GM23338 (cell line): ENCODE measurements around the gene EMX1. TPM values are rescaled to one million over a fixed set of nuclear protein-coding genes. Genes with fewer than 3 reads are reported as not detected.

Experiments used
- ATAC-seq: fragments of 200-7000 bp; cut with Tn5 transposase; 3 replicates; pipeline ENCODE4 v1.9.1; 2020
- DNase-seq: peaks from one replicate; pipeline ENCODE4 v3.0.0-alpha.2; 2015; ENCODE audit warnings: low spot score
- H2AFZ ChIP-seq: fragments of 200-600 bp; sonication (generic); 2 replicates; pipeline ENCODE4 v1.8.0; 2016; ENCODE audit warnings: antibody characterized with exemption, mild to moderate bottlenecking, moderate library complexity
- H3F3A ChIP-seq: fragments of 200-600 bp; sonication (generic); replicated peaks from 2 replicates; pipeline ENCODE4 v1.8.0; 2017; ENCODE audit warnings: antibody characterized with exemption, mixed run types, low read depth
- H3K27ac ChIP-seq: fragments of 200-600 bp; sonication (generic); 2 replicates; pipeline ENCODE4 v1.6.1; 2016; ENCODE audit warnings: low read depth
- H3K27me3 ChIP-seq: fragments of 200-600 bp; sonication (generic); 2 replicates; pipeline ENCODE4 v1.8.0; 2016; ENCODE audit warnings: mild to moderate bottlenecking, mixed run types, moderate library complexity; ENCODE audit not compliant: insufficient read depth
- H3K36me3 ChIP-seq: fragments of 200-600 bp; sonication (generic); 2 replicates; pipeline ENCODE4 v1.8.0; 2016; ENCODE audit warnings: mild to moderate bottlenecking; ENCODE audit not compliant: insufficient read depth
- H3K4me1 ChIP-seq: fragments of 200-600 bp; sonication (generic); 2 replicates; pipeline ENCODE4 v1.8.0; 2016; ENCODE audit warnings: mild to moderate bottlenecking, moderate library complexity; ENCODE audit not compliant: insufficient read depth
- H3K4me2 ChIP-seq: fragments of 200-600 bp; sonication (generic); 2 replicates; pipeline ENCODE4 v1.7.1; 2017; ENCODE audit warnings: mixed run types
- H3K4me3 ChIP-seq: fragments of 200-600 bp; sonication (generic); 2 replicates; pipeline ENCODE4 v1.6.1; 2016; ENCODE audit warnings: mixed run types
- H3K79me2 ChIP-seq: fragments of 200-600 bp; sonication (generic); replicated peaks from 2 replicates; pipeline ENCODE4 v1.8.0; 2017; ENCODE audit warnings: mild to moderate bottlenecking; ENCODE audit not compliant: insufficient read depth
- H3K9me2 ChIP-seq: fragments of 200-600 bp; sonication (generic); 2 replicates; pipeline ENCODE4 v1.8.0; 2017; ENCODE audit not compliant: insufficient read depth
- H4K20me1 ChIP-seq: fragments of 200-600 bp; sonication (generic); replicated peaks from 2 replicates; pipeline ENCODE4 v1.8.0; 2017; ENCODE audit warnings: mild to moderate bottlenecking; ENCODE audit not compliant: insufficient read depth
- H3K27ac Mint-ChIP-seq: 2 replicates; pipeline ENCODE4 v1.8.0; 2020; ENCODE audit warnings: inconsistent platforms, mild to moderate bottlenecking, moderate library complexity, mixed read lengths
- H3K27me3 Mint-ChIP-seq: 3 replicates; pipeline ENCODE4 v1.8.0; 2022; ENCODE audit warnings: low read depth, mild to moderate bottlenecking, moderate library complexity, mixed read lengths, inconsistent platforms; ENCODE audit not compliant: insufficient read depth, poor library complexity
- H3K36me3 Mint-ChIP-seq: 3 replicates; pipeline ENCODE4 v1.8.0; 2021; ENCODE audit warnings: low read depth, mild to moderate bottlenecking, inconsistent platforms, moderate library complexity, mixed read lengths
- H3K4me1 Mint-ChIP-seq: 3 replicates; pipeline ENCODE4 v1.8.0; 2020; ENCODE audit warnings: mild to moderate bottlenecking, inconsistent platforms, mixed read lengths
- H3K4me3 Mint-ChIP-seq: 3 replicates; pipeline ENCODE4 v1.8.0; 2021; ENCODE audit warnings: moderate library complexity, mild to moderate bottlenecking, inconsistent platforms, mixed read lengths
- H3K9me3 Mint-ChIP-seq: 3 replicates; pipeline ENCODE4 v1.8.0; 2020; ENCODE audit warnings: moderate library complexity, mild to moderate bottlenecking, inconsistent platforms, mixed read lengths
- CTCF ChIP-seq, 2 experiments: fragments of 200-600 bp in 1 of 2; sonication (generic) in 1 of 2; conservative IDR thresholded peaks; 2 replicates each; pipeline versions ENCODE4 v1.5.1 to v1.6.1; 2016 to 2017; ENCODE audit warnings: antibody characterized with exemption in 2 of 2, low read depth in 2 of 2, mild to moderate bottlenecking in 2 of 2, moderate library complexity in 1 of 2
- EZH2 ChIP-seq: fragments of 200-600 bp; sonication (generic); IDR thresholded peaks from one replicate; pipeline ENCODE4 v1.8.0; 2017; ENCODE audit warnings: antibody characterized with exemption, mild to moderate bottlenecking, low read depth; ENCODE audit not compliant: unreplicated experiment
- EZH2phosphoT487 ChIP-seq: fragments of 200-600 bp; sonication (generic); IDR thresholded peaks from one replicate; pipeline ENCODE4 v1.8.1; 2018; ENCODE audit warnings: antibody characterized with exemption; ENCODE audit not compliant: unreplicated experiment
- JUNB ChIP-seq: IDR thresholded peaks from one replicate; pipeline ENCODE4 v1.6.1; 2016; ENCODE audit warnings: antibody characterized with exemption; ENCODE audit not compliant: unreplicated experiment
- POLR2AphosphoS5 ChIP-seq: IDR thresholded peaks from 2 replicates; pipeline ENCODE4 v1.6.1; 2016; ENCODE audit warnings: antibody characterized with exemption, low read depth
- ZNF331 ChIP-seq: fragments of 250-450 bp; sonication (Bioruptor Pico); IDR thresholded peaks from 2 replicates; pipeline ENCODE4 v1.5.0; 2020; ENCODE audit warnings: low read depth, mild to moderate bottlenecking, moderate library complexity
- polyA plus RNA-seq: library from polyadenylated mRNA; unstranded; fragments of >200 nt; fragmentation: Nextera tagmentation; extraction: Ambion mirVana; gene quantifications from 2 replicates; pipeline ENCODE4 v1.2.1, GENCODE V29; 2016
- total RNA-seq: library from RNA; depleted of rRNA; stranded (reverse); fragments of >200 nt; shearing (Covaris generic); gene quantifications from 2 replicates; pipeline ENCODE4 v1.2.3, GENCODE V29; 2014
- TF ChIP-seq, protein P1 (sequence below): IDR thresholded peaks from 2 replicates; pipeline ENCODE4 v1.6.1; 2016; ENCODE audit warnings: antibody characterized with exemption
- TF ChIP-seq, protein P2 (sequence below): IDR thresholded peaks from one replicate; pipeline ENCODE4 v1.6.1; 2018; ENCODE audit warnings: antibody characterized with exemption; ENCODE audit not compliant: unreplicated experiment

The EMX1 gene
- total and polyA plus RNA-seq, 2 experiments from 2014 or later = 3.9 to 7.9 TPM

- TF ChIP-seq, protein P1, sequence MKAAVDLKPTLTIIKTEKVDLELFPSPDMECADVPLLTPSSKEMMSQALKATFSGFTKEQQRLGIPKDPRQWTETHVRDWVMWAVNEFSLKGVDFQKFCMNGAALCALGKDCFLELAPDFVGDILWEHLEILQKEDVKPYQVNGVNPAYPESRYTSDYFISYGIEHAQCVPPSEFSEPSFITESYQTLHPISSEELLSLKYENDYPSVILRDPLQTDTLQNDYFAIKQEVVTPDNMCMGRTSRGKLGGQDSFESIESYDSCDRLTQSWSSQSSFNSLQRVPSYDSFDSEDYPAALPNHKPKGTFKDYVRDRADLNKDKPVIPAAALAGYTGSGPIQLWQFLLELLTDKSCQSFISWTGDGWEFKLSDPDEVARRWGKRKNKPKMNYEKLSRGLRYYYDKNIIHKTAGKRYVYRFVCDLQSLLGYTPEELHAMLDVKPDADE = no peak
Observed at GRCh38 chr2:72888438-72889202, 28.7 kb upstream of the EMX1 start (continued).

- Histone ChIP-seq H3K4me3 (no peak overlapping the region), H3K4me1 (peaks cover 25% of the 10 kb centered on the region), H3F3A (peaks cover 12% of the 10 kb centered on the region; the same call in 1 of the 2 replicates), H3K4me2 (no peak overlapping the region), H3K36me3 (no peaks in the 10 kb centered on the region), H3K27me3 (peaks cover 41% of the 10 kb centered on the region), H4K20me1 (no peaks in the 10 kb centered on the region), H3K27ac (no peak overlapping the region), H2AFZ (no peak overlapping the region), H3K9me2 (no peaks in the 10 kb centered on the region), H3K79me2 (no peaks in the 10 kb centered on the region)
- H3K4me3 Mint-ChIP-seq = no peak overlapping the region
- no peaks in the 10 kb centered on the region for H3K36me3 Mint-ChIP-seq
- DNase-seq (no peak), ATAC-seq (no peak)
- no peaks in the 10 kb centered on the region for H3K9me3 Mint-ChIP-seq
- H3K27me3 Mint-ChIP-seq = peaks cover 40% of the 10 kb centered on the region
- peaks cover 18% of the 10 kb centered on the region for H3K4me1 Mint-ChIP-seq
- no peak overlapping the region for H3K27ac Mint-ChIP-seq
- TF ChIP-seq CTCF (conservative IDR thresholded peaks at IDR 0.05; ENCODE audit: low read depth in 2 of 2) = 0 out of 4 replicates have a peak, but pooled peaks of 1 of the 2 experiments have one; percentile 9
- no peak for TF ChIP-seq POLR2AphosphoS5
Observed at GRCh38 chr2:72889991-72890390, 27.3 kb upstream of the EMX1 start.

GRCh38 chr2:72891091-72891818 lies 26.1 kb upstream of the EMX1 start:
- no peaks in the 10 kb centered on the region for H3K36me3 ChIP-seq
- no peak overlapping the region for H3K27ac ChIP-seq
- H3K4me3 Mint-ChIP-seq = no peak overlapping the region
- no peak overlapping the region for H2AFZ ChIP-seq
- ATAC-seq = no peak
- H3K4me2 ChIP-seq = no peak overlapping the region
- no peaks in the 10 kb centered on the region for H3K36me3 Mint-ChIP-seq
- H3K4me1 Mint-ChIP-seq = peaks cover 27% of the 10 kb centered on the region
- no peak overlapping the region for H3K27ac Mint-ChIP-seq
- peaks cover 41% of the 10 kb centered on the region for H3K27me3 Mint-ChIP-seq
- no peak overlapping the region for H3K4me3 ChIP-seq
- peaks cover 33% of the 10 kb centered on the region for H3K4me1 ChIP-seq
- peaks cover 9% of the 10 kb centered on the region; the same call in 1 of the 2 replicates for H3F3A ChIP-seq
- no peak for DNase-seq
- no peaks in the 10 kb centered on the region for H4K20me1 ChIP-seq
- no peaks in the 10 kb centered on the region for H3K79me2 ChIP-seq
- peaks cover 40% of the 10 kb centered on the region for H3K27me3 ChIP-seq
- no peaks in the 10 kb centered on the region for H3K9me3 Mint-ChIP-seq
- no peaks in the 10 kb centered on the region for H3K9me2 ChIP-seq
- TF ChIP-seq EZH2phosphoT487 (no peak), ZNF331 (CRISPR knock-in tag) (no peak), EZH2 (no peak), JUNB (no peak)
- TF ChIP-seq, protein P1 = no peak
- TF ChIP-seq, protein P2, sequence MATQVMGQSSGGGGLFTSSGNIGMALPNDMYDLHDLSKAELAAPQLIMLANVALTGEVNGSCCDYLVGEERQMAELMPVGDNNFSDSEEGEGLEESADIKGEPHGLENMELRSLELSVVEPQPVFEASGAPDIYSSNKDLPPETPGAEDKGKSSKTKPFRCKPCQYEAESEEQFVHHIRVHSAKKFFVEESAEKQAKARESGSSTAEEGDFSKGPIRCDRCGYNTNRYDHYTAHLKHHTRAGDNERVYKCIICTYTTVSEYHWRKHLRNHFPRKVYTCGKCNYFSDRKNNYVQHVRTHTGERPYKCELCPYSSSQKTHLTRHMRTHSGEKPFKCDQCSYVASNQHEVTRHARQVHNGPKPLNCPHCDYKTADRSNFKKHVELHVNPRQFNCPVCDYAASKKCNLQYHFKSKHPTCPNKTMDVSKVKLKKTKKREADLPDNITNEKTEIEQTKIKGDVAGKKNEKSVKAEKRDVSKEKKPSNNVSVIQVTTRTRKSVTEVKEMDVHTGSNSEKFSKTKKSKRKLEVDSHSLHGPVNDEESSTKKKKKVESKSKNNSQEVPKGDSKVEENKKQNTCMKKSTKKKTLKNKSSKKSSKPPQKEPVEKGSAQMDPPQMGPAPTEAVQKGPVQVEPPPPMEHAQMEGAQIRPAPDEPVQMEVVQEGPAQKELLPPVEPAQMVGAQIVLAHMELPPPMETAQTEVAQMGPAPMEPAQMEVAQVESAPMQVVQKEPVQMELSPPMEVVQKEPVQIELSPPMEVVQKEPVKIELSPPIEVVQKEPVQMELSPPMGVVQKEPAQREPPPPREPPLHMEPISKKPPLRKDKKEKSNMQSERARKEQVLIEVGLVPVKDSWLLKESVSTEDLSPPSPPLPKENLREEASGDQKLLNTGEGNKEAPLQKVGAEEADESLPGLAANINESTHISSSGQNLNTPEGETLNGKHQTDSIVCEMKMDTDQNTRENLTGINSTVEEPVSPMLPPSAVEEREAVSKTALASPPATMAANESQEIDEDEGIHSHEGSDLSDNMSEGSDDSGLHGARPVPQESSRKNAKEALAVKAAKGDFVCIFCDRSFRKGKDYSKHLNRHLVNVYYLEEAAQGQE = no peak
